Measurements from ENCODE around the gene TSC1.

DNA sequence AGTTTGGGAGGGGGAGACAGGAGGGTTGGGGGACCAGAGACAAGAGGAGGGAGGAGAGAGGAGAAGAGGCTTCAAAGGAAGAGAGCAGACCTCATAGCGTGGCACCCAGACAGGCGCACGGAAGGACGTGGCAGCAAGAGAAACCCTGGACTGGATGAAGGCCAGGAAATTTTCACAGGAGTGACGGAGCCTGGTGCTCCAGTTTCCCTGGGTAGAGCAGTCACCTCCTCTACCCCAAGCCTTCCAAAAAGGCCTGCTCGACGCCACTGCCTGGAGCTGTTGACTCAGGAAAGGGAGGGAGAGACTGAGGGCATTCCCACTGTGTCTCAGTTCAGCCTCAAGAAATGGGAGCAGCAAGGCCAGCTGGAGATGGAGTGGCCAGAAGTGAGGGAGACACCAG, 85.7 kb downstream of the TSC1 start:
- TF ChIP-seq, protein P1, sequence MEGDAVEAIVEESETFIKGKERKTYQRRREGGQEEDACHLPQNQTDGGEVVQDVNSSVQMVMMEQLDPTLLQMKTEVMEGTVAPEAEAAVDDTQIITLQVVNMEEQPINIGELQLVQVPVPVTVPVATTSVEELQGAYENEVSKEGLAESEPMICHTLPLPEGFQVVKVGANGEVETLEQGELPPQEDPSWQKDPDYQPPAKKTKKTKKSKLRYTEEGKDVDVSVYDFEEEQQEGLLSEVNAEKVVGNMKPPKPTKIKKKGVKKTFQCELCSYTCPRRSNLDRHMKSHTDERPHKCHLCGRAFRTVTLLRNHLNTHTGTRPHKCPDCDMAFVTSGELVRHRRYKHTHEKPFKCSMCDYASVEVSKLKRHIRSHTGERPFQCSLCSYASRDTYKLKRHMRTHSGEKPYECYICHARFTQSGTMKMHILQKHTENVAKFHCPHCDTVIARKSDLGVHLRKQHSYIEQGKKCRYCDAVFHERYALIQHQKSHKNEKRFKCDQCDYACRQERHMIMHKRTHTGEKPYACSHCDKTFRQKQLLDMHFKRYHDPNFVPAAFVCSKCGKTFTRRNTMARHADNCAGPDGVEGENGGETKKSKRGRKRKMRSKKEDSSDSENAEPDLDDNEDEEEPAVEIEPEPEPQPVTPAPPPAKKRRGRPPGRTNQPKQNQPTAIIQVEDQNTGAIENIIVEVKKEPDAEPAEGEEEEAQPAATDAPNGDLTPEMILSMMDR (IDR thresholded peaks at IDR 0.05; ENCODE audit: poor library complexity) = no peak
- TF ChIP-seq EZH2 (IDR thresholded peaks at IDR 0.05; ENCODE audit: borderline replicate concordance) (no peak), EZH2phosphoT487 (IDR thresholded peaks at IDR 0.05; ENCODE audit: low read depth, severe bottlenecking, unreplicated experiment) (no peak)
